ENCODE measurements around the gene GPR162. TPM values are rescaled to one million over a fixed set of nuclear protein-coding genes. Genes with fewer than 3 reads are reported as not detected.

Gene GPR162
- total RNA-seq, 2 donors from 2014 or later = 0.44 to 7.0 TPM

DNA sequence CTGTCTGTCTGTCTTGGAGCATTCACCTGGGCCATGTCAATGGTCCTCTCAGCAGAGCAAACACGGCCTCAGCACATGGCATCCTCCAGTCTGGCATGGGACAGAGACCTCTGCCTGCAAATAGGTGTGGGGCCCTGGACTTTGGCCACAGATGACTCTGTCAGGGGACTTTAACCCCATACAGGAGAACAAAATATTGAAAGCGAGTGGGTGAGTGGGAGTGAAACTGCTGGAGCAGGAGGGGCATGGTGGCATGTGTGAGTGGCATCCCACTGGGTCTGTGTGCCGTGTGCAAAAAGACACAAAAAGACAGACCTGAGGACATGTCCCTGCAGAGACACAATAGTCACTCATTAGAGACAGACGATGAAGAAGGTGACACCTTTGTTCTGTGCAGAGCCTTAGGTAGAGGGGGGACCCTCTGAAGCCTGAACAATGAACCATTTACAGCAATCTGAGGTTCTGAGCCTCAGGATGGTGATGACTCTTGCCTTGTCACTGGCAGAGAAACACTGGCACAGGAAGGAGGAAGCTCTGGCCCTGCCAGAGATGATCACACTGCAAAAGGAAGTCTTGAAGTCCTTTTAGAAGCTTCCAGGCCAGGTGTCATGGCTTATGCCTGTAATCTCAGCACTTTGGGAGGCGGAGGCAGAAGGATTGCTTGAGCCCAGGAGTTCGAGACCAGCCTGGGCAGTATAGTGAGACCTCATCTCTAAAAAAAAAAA lies 41.8 kb upstream of the GPR162 start:
- Histone ChIP-seq H3K27ac (no peak overlapping the region), H3K4me1 (peaks cover 0 to 15% of the 10 kb centered on the region in 2 donors), H3K27me3 (no peaks in the 10 kb centered on the region), H3K9me3 (no peaks in the 10 kb centered on the region), H3K36me3 (no peaks in the 10 kb centered on the region), H3K4me3 (no peak overlapping the region)
- TF ChIP-seq, protein P1, sequence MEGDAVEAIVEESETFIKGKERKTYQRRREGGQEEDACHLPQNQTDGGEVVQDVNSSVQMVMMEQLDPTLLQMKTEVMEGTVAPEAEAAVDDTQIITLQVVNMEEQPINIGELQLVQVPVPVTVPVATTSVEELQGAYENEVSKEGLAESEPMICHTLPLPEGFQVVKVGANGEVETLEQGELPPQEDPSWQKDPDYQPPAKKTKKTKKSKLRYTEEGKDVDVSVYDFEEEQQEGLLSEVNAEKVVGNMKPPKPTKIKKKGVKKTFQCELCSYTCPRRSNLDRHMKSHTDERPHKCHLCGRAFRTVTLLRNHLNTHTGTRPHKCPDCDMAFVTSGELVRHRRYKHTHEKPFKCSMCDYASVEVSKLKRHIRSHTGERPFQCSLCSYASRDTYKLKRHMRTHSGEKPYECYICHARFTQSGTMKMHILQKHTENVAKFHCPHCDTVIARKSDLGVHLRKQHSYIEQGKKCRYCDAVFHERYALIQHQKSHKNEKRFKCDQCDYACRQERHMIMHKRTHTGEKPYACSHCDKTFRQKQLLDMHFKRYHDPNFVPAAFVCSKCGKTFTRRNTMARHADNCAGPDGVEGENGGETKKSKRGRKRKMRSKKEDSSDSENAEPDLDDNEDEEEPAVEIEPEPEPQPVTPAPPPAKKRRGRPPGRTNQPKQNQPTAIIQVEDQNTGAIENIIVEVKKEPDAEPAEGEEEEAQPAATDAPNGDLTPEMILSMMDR (IDR thresholded peaks at IDR 0.05) = no peak
- DNase-seq (ENCODE audit: low spot score) = no peak

DNA sequence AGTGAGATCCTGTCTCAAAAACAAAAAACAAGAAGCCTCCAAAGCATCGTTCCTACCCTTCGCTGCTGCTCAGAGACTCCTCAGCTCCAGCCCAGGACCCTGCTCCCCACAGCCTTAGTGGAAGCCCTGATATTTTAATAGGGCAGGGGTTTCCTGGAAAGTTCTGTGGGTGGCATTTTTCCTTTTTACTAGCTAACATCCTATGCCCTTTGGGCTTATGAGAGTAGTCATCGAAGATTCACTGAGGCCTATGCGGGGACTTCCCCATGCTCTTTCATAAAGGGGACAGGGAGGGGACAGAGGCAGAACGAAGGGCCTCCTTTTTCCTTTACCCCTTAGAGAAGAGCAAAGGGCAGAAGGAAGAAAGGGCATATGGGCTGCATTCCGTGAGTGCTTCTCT lies 41.0 kb upstream of the GPR162 start:
- TF ChIP-seq, protein P1 (IDR thresholded peaks at IDR 0.05) = no peak
- no peaks in the 10 kb centered on the region for H3K9me3 ChIP-seq
- no peaks in the 10 kb centered on the region for H3K27me3 ChIP-seq
- peaks cover 0 to 15% of the 10 kb centered on the region in 2 donors for H3K4me1 ChIP-seq
- no peaks in the 10 kb centered on the region for H3K36me3 ChIP-seq
- no peak for DNase-seq (ENCODE audit: low spot score)
- H3K27ac ChIP-seq = no peak overlapping the region
- H3K4me3 ChIP-seq = no peak overlapping the region

DNA sequence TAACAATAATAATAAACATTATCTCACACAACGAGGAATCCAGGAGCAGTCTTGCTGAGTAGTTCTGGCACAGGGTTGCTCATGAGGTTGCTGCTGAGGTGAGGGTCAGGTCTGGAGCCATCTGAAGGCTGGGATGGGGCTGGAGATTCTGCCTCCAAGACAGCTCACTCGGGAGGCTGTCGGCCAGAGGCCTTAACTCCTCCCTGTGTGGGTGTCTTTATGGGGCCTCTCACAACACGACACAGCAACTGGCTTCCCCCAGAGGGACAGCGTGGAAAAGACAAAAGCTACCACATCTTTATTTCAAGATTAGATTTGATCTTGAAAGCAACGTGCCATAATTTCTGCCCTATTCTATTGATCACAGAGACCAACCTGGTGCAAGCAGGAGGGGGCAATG lies 39.5 kb upstream of the GPR162 start:
- Histone ChIP-seq H3K4me3 (no peak overlapping the region), H3K9me3 (no peaks in the 10 kb centered on the region), H3K27me3 (no peaks in the 10 kb centered on the region), H3K4me1 (peaks cover 0 to 15% of the 10 kb centered on the region in 2 donors), H3K36me3 (no peaks in the 10 kb centered on the region), H3K27ac (no peak overlapping the region)
- TF ChIP-seq, protein P1 (IDR thresholded peaks at IDR 0.05) = no peak
- no peak for DNase-seq (ENCODE audit: low spot score)

DNA sequence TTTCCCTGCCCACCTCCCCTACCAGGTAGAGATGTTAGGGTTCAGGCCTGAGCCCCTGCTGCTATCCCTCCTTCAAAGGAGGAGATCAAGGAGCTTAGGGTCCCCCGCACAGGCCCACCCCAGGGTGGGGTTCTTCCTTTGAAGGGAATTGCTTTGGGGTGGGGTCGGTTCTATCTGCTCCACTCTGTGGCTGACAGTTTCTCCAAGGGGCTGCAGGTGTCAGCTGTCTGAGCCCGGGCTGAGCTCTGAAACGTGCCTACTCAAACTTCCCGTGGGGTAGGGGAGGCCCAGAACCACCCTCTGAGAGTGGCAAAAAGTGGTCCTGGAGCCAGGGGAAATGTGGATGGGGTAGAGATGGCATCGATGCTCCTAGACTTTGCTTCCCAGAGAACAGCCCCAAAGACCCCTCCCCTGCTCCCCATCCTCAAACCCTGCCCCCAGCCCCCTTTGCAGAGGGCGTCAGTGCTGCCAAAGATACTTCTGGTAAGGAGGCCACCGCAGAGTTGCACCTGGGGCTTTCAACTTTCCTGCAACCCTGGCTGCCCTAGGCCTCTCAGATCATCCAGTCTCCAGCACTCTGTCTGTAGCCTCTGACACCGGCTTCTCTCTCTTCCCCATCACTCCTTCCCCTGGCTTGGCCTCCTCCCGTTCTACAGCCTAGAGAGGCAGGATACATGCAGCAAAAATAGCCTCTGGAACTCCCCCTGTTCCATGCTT lies 38.6 kb upstream of the GPR162 start:
- no peaks in the 10 kb centered on the region for H3K9me3 ChIP-seq
- H3K4me1 ChIP-seq = peaks cover 0 to 11% of the 10 kb centered on the region in 2 donors
- TF ChIP-seq, protein P1 (IDR thresholded peaks at IDR 0.05) = no peak
- H3K27me3 ChIP-seq = no peaks in the 10 kb centered on the region
- H3K4me3 ChIP-seq = no peak overlapping the region
- no peak overlapping the region for H3K27ac ChIP-seq
- no peaks in the 10 kb centered on the region for H3K36me3 ChIP-seq
- no peak for DNase-seq (ENCODE audit: low spot score)

GRCh38 chr12:6783828-6784227 lies 37.8 kb upstream of the GPR162 start:
- no peak overlapping the region for H3K4me3 ChIP-seq
- no peaks in the 10 kb centered on the region for H3K36me3 ChIP-seq
- no peaks in the 10 kb centered on the region for H3K27me3 ChIP-seq
- H3K4me1 ChIP-seq = peaks cover 0 to 4% of the 10 kb centered on the region in 2 donors
- no peak overlapping the region for H3K27ac ChIP-seq
- DNase-seq (ENCODE audit: low spot score) = no peak
- TF ChIP-seq, protein P1 (IDR thresholded peaks at IDR 0.05) = no peak
- no peaks in the 10 kb centered on the region for H3K9me3 ChIP-seq
